Activated CD8-positive, alpha-beta memory T cell treated with anti-CD3 and anti-CD28 coated beads for 24 hours (primary cell): ENCODE data around the gene SH3BP2.

Experiments used
- DNase-seq: peaks from one replicate; pipeline ENCODE4 v3.0.0-alpha.2; 2020

SH3BP2 gene

DNA sequence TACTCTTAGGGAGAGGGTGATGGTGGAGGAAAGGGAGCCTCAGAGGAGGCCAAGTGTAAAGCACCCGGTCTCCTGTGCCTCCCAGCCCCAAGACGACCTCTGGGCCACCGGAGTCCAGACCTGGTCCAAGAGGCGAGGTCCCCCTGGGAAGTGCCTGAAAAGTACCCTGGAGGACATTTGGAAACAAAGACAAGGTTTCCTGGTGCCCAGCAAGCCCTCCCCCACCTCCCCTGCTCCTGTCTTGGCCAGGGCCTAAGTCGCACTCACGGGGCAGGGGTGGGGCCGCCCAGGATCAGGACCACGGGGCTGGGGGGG is 532 bp upstream of the SH3BP2 start:
- peak; percentile 63 for DNase-seq

DNA sequence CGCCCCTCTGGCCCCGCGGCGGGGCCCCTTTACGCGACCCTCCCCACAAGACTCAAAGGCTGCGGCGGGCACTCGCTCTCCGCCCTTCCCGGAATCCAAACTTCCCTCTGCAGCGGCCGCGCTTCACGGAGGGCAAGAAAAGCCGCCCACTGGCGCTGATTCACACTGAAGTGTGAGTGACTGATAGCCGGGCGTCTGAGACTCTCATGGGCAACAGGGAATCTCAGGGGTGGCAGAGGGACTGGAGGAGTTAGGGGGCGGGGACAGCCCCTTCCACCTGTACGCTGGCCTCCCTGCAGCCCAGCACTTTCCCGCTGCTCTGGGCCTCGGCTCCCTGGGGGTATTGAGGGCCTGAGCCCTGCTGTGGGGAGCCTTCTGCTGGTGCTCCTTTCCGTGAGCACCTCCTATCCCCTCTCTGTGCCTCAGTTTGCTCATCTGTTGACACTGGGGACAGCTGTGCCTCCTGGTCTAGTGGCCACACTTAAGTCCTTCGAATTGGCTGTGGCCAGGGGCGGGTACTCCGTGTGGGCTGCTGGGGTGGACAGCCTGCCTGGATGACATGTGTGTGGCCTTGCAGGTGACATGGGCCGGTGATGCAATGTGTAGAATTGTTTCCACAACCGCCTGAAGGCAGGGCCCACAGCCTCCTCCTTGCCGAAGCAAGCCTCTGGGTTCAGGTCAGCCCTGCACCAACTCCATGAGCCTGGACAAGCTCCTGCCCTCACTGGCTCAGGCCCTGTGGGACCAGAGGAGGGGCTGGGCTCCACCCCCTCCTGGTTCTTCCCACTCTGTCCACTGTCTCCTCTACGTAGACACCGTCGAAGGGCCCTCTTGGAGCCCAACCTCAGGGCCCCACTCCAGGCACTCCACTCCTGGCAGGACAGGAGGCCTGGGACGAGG is 951 bp downstream of the SH3BP2 start:
- peak; percentile 83 for DNase-seq

- DNase-seq = peak; percentile 64
Measured at GRCh38 chr4:2794486-2795299, 1.8 kb downstream of the SH3BP2 start.

- DNase-seq = peak; percentile 56
Measured at GRCh38 chr4:2795300-2795892, 2.5 kb downstream of the SH3BP2 start.

DNA sequence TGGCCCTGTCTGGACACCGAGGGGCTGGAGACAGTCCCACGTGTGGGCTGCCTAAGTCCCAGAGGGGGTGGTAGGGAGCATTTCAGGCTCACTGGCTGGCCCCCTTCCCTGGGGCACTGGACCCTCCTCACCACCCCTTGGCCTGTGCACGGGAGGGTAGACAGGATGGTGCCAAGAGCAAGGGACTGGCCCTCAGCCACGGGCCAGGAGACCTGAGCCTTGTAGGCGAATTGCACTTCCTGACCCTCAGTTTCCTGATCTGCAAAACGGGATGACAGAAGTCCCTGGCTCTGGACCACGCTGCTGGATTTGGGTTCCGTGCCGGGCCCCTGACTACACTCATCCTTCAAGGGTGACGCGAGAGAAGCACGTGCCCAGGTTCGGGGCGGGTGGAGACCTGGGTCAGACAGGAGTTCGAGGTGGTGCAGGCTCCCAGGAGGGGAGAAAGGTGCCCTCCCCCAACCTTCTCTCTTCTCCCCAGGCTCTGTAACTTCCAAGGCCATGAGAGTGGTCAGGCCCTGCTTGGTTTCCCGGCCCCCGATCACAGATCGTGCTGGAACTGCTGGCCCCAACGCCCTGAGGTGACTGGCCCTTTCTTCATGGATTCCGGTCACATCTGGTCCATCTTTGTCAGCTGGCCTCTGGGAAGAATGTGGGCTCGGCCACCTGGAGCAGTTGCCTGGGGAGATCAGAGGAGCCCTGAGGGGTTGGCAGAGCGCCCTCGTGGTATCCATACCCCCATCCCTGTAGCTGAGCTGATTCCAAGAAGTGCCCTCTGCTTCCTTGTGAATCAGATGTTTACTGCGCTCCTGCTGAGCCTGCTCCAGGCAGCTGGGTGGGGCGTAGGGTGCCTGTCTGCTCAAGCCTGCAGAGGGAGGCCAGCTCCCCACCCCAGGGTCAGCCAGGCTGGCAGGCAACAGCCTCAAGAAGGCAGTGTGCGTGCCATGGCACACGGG is 3.3 kb downstream of the SH3BP2 start:
- peak; percentile 57 for DNase-seq

- DNase-seq = peak; percentile 57
Measured at GRCh38 chr4:2796849-2797544, 4.1 kb downstream of the SH3BP2 start.

- DNase-seq = peak; percentile 71
Measured at GRCh38 chr4:2797545-2798305, 4.8 kb downstream of the SH3BP2 start.

- peak; percentile 79 for DNase-seq
Measured at GRCh38 chr4:2798399-2799223, 5.7 kb downstream of the SH3BP2 start.

DNA sequence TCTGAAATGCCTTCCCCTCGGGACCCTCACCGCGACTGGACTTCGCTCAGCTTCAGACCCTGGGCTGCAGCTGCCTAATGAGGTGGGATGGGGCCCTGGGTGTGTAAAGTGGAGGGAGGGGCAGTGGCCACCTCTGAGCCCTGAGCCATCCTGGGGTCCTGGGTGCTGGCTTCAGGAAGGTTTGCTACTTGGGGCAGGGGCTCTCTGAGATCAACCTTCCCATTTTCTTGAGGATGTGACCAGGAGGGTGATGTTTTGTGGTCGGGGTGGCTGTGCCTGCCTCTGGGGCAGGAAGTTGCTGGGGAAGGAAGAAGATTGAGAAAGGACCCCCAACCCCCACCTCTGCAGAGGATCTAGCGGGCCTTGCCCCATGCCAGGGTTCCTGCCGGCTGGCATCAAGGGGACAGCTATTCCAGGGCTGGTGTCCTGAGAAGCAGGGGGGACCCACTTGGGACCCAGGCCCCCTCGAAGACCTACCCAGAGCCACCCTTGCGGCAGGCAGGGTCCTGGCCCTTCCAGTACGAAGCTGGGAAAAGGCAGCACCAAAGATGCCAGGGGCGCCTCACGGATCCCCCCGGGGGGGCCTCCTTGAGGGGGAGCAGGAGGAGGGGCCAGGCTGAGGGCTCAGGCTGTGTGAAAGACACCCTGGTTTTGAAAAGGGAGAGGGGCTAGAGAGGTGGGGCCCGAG is 6.5 kb downstream of the SH3BP2 start:
- no peak for DNase-seq

DNA sequence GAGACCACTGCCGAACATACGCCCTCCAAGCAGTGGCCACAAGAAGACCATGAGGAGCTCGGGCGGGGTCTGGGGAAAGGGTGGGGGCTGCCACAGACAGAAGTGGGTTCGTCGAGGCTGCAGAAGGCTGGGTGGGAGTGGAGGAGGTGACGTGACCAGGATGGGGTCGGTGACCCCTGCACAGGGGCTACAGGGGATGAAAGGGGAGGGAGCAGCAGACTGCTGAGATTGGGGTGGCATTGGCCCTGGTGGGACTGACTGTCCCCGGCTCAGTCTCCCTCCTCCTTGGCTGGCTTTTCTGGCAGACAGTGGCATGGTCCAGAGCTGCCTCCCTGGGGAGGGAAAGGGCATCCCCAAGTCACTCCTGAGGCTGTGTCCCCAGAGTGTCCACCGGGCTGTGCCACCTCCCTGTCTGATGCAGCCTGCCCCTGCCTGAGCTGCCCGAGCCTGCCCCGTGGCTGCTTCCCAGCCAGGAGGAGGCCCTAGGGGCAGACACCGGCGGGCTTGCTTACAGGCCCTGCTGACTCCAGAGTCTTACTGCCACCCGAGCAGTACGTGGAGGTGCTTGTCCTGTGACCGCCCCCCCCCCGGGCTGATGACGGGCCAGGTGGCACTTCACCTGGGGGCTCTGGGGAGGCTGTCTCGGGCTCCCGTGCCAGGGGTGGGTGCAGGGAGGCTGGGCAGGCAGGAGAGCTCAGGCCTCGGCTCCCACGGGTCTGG is 7.2 kb downstream of the SH3BP2 start:
- no peak for DNase-seq

DNA sequence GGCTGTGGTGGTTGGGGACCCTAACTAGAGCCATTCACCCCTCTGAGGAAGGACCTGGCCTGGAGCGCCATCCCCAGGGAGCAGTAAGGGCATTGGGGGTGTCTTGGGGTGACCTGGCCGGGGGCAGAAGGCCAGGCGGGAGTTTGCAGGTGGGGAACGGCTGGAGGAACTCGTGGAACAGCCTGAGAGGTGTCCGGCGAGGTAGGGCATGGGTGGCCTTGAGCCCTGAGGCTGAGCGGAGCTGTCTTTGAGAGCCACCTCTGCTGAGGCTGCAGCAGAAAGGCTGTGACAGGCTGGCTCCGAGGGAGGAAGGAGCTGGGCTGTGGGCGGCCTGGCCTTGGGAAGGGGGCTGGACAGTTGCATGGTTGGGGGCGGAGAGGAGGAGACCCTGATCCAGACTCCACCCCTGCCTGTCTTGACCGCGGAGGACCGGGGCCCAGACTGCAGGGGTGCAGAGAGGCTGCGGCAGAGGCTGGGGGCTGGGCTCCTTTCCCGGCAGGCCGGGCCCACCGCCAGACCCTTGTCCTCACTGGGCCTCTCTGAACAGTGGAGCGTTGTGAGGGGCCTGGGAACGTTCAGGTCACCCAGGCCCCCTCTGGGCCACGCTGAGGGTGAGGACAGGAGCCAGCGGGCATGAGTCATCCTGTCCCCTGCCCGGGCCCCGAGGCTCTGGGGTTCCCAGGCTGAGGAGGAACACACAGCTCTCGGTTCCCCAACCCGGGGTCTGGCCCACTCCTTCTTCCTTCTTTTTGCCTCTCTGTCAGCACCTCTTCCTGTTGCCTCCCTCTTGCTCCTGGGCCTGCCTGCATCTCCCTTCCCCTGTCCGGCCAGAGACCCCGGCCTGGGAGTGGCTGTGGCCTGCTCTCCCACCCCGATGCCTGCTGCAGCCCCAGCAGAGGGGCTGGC is 8.1 kb downstream of the SH3BP2 start:
- no peak for DNase-seq

- no peak for DNase-seq
Measured at GRCh38 chr4:2802618-2803531, 10.0 kb downstream of the SH3BP2 start.

- DNase-seq = no peak
Measured at GRCh38 chr4:2803624-2804448, 11.0 kb downstream of the SH3BP2 start.

DNA sequence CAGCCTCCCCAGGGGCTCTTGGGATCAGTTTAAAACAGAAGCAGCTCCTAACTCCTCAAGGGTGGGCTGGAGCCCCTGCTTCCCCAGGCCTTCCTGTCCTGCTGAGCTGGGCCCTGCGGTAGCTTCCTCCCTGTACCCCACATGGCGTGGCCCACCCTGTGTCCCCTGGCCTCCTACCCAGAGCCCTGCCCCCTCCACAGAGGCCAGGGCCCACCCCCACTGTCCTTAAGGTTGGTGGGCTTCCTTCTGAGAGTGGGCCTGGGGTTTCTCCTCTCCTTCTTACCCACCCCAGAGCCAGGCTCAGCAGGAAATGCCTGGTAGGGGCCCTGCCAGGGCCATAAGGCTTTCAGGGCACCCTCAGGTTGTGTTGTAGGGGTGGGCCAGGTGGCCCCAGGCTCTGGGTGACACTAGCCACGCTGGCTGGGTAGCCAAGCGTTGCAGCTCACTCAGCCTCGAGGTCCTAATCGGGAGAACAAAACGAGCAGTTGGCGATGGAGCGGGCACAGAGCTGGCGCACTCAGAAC is 11.6 kb downstream of the SH3BP2 start:
- DNase-seq = no peak

GRCh38 chr4:2804973-2805501 is 12.2 kb downstream of the SH3BP2 start:
- DNase-seq = no peak
